Measurements from ENCODE around the gene ENPP6.

Gene ENPP6

DNA sequence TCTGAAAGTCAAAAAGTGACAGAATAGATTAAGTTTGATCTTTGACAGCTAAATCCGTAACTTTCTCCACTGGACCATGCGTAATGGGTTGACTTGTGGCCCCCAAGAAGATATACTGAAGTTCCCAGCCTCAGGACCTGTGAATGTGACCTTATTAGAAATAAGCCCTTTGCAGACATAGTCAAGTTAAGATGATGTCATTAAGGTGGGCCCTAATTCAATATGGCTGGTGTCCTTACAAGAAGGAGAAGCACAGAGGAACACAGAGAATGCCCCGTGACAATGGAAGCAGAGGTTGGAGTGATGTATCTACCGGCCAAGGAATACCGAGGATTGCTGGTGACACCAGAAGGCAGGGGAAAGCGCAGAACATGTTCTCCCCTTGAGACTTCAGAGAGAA is 14.4 kb downstream of the ENPP6 start:
- no peak for TF ChIP-seq CTCF (IDR thresholded peaks at IDR 0.05; ENCODE audit: control insufficient read depth, insufficient read depth, low read depth, low read length, missing control alignments)

DNA sequence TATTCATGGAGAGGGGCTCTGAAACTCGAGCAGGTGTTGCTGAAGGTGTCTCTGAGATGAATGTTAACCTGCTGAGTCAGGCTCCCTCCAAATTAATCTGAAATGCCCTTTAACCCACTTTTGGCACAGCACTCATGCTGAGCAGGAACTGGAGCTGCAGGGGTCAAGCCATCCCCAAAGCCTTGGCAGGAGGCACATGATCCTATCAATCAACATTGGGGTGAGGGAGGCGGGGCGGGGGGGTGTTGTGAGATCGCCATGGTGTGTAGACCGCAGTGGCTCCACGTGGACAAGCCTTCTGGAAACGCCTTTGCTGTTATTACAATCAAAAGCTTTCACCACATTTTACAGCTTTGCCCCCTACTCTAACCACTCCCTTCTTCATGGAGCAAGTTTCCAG is 16.5 kb downstream of the ENPP6 start:
- no peak for TF ChIP-seq CTCF (IDR thresholded peaks at IDR 0.05; ENCODE audit: control insufficient read depth, insufficient read depth, low read depth, low read length, missing control alignments)
- no peak for DNase-seq (ENCODE audit: low read depth)
- H3K4me3 ChIP-seq (ENCODE audit: control insufficient read depth, low read depth, low read length) = no peak overlapping the region

More for the DNA sequence above, 14.4 kb downstream of the ENPP6 start:
- H3K4me3 ChIP-seq (ENCODE audit: control insufficient read depth, low read depth, low read length) = no peak overlapping the region
- no peak for DNase-seq (ENCODE audit: low read depth)

GRCh38 chr4:184200296-184200695 is 17.4 kb downstream of the ENPP6 start:
- no peak for DNase-seq (ENCODE audit: low read depth)
- no peak overlapping the region for H3K4me3 ChIP-seq (ENCODE audit: control insufficient read depth, low read depth, low read length)
- no peak for TF ChIP-seq CTCF (IDR thresholded peaks at IDR 0.05; ENCODE audit: control insufficient read depth, insufficient read depth, low read depth, low read length, missing control alignments)

- no peak for DNase-seq (ENCODE audit: low read depth)
- H3K4me3 ChIP-seq (ENCODE audit: control insufficient read depth, low read depth, low read length) = no peak overlapping the region
- TF ChIP-seq CTCF (IDR thresholded peaks at IDR 0.05; ENCODE audit: control insufficient read depth, insufficient read depth, low read depth, low read length, missing control alignments) = no peak
Measured at GRCh38 chr4:184199780-184200179, 17.9 kb downstream of the ENPP6 start.

DNA sequence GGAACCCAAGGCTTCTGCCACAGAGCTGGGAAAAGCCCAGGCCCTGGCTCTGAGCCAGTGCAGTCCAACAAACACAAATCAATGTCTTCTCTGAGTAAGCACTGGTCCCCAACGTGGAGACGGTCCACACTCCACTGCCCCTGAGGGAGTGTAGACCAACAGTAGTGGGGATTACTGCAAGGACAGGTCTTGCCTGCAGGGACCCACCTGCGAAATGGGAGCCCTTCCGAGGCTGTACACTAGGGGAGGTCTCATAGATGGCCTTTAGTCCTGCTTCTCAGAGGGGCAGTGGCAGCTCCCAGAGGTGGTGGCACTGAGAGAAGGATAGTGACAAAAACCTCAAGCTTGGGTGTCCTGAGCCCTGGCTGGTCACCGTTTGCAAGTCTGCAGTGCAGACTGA is 19.5 kb downstream of the ENPP6 start:
- no peak for TF ChIP-seq CTCF (IDR thresholded peaks at IDR 0.05; ENCODE audit: control insufficient read depth, insufficient read depth, low read depth, low read length, missing control alignments)
- no peak overlapping the region for H3K4me3 ChIP-seq (ENCODE audit: control insufficient read depth, low read depth, low read length)
- no peak for DNase-seq (ENCODE audit: low read depth)

GRCh38 chr4:184197536-184198082 is 20.1 kb downstream of the ENPP6 start:
- H3K4me3 ChIP-seq (ENCODE audit: control insufficient read depth, low read depth, low read length) = no peak overlapping the region
- no peak for TF ChIP-seq CTCF (IDR thresholded peaks at IDR 0.05; ENCODE audit: control insufficient read depth, insufficient read depth, low read depth, low read length, missing control alignments)

More at GRCh38 chr4:184197536-184198082, 20.1 kb downstream of the ENPP6 start:
- DNase-seq (ENCODE audit: low read depth) = no peak
